ENCODE measurements around the gene C2orf81.
"Not testable (repeated sequence)": the region's sequence is repeated elsewhere in the genome, so short reads cannot be mapped to it uniquely, and the experiment has no call there.

The C2orf81 gene

GRCh38 chr2:74421221-74421870 lies at the start of gene C2orf81, which contains the start of gene WDR54:
C2orf81 (minus strand) TSS chr2:74421619; CDS start chr2:74421560, 59 bp downstream.
WDR54 (plus strand) TSS chr2:74421730; CDS start chr2:74422154, 424 bp downstream.
- FAIRE-seq = no peak

GRCh38 chr2:74470742-74471141 lies 49.3 kb upstream of the C2orf81 start:
- not testable (repeated sequence) for FAIRE-seq

- FAIRE-seq = no peak
Observed at GRCh38 chr2:74464406-74464805, 43.0 kb upstream of the C2orf81 start.

GRCh38 chr2:74462786-74463105 lies 41.3 kb upstream of the C2orf81 start:
- FAIRE-seq = no peak

- FAIRE-seq = no peak
Observed at GRCh38 chr2:74462054-74462785, 40.8 kb upstream of the C2orf81 start.

GRCh38 chr2:74461187-74462053 lies 40.0 kb upstream of the C2orf81 start:
- FAIRE-seq = no peak

- not testable (repeated sequence) for FAIRE-seq
Observed at GRCh38 chr2:74460187-74460586, 38.8 kb upstream of the C2orf81 start.

- not testable (repeated sequence) for FAIRE-seq
Observed at GRCh38 chr2:74459503-74460118, 38.2 kb upstream of the C2orf81 start.

- FAIRE-seq = no peak
Observed at GRCh38 chr2:74458938-74459363, 37.5 kb upstream of the C2orf81 start.

- FAIRE-seq = peak; percentile 99
Observed at GRCh38 chr2:74458132-74458937, 36.9 kb upstream of the C2orf81 start, which contains the start of gene WBP1. WBP1 (plus strand) TSS chr2:74458438; CDS start chr2:74458603, 165 bp downstream.

GRCh38 chr2:74457549-74458131 lies 36.2 kb upstream of the C2orf81 start:
- no peak for FAIRE-seq

GRCh38 chr2:74457129-74457548 lies 35.7 kb upstream of the C2orf81 start:
- no peak for FAIRE-seq

- FAIRE-seq = peak; percentile 92
Observed at GRCh38 chr2:74454654-74455511, 33.5 kb upstream of the C2orf81 start, which contains the start of gene INO80B. INO80B (plus strand) TSS chr2:74455087; CDS start chr2:74455117, 30 bp downstream.

- FAIRE-seq = no peak
Observed at GRCh38 chr2:74450570-74451190, 29.3 kb upstream of the C2orf81 start.

- FAIRE-seq = no peak
Observed at GRCh38 chr2:74448771-74449170, 27.4 kb upstream of the C2orf81 start.

GRCh38 chr2:74447230-74447999 lies 26.0 kb upstream of the C2orf81 start:
- no peak for FAIRE-seq

- FAIRE-seq = no peak
Observed at GRCh38 chr2:74444498-74445318, 23.3 kb upstream of the C2orf81 start.
